HG03039 (cell line): ENCODE results near the gene RFPL2.

Source experiments
- ATAC-seq: cut with Tn5 transposase; IDR thresholded peaks from one replicate; pipeline ENCODE4 v1.9.1; 2021; ENCODE audit warnings: mild to moderate bottlenecking, moderate library complexity; ENCODE audit not compliant: unreplicated experiment

RFPL2 gene

DNA sequence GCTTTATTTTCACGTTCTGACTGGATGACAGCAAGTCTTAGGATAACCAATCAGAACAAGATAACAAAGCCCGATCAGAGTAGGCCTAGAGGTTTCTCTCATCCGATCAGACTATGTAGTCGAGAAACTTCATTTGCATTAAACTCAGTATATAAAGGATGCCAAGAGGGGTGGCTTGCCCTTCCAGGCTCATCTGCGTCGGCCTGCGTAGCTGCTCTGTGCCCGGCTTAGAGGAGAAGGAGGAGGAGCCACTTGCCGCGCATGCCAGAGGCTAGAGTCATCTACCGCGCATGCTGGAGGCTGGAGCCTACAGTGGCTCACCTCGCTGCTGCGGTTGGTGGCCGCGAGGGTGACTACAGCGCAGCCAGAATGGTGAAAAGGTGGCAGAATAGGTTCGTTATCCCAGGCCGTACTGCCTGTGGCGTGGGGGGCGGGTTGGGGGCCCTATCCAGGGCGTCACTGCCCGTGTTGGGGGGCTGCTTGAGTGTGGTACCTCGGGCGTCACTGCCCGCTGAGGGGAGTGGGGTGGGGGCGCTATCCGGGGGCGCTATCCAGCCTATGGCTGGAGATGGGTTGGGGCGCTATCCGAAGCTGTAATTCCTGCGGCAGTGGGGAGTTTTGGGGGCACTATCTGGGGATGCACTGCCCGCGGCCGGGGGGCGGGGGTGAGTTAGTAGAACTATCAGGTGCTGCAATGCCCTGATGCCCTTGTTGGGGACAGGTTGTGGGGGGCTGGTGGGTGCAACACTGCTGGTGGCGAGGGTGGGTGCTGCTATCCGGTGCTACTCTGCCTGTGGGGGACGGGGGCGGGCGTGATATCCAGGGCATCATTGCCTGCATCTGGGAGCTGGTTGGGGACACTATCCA, at the start of gene RFPL2:
Gene RFPL2, minus strand, starts transcription at position 218 of the 867 bp plus-strand sequence. CDS start 2,622 bp downstream, outside the sequence.
- no peak for ATAC-seq

DNA sequence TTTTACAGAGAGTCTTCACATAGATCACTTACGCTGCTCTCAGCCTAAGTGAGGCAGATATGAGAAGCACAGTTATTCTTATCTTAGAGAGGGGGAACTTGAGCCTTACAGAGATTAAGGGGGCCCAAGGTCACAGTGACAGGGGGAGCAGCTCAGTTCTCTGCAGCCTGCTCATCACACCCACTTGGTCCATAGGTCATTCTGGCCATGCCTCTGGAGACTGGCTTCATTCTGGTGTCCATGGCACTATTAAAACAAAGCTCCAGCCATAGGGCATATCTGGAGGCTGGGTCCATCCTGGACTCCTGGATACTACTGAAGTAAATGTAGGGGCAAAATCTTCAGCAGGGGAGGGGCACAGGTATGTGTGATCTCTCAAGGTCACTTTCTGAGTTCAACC, 44.4 kb upstream of the RFPL2 start:
- ATAC-seq, result no peak

DNA sequence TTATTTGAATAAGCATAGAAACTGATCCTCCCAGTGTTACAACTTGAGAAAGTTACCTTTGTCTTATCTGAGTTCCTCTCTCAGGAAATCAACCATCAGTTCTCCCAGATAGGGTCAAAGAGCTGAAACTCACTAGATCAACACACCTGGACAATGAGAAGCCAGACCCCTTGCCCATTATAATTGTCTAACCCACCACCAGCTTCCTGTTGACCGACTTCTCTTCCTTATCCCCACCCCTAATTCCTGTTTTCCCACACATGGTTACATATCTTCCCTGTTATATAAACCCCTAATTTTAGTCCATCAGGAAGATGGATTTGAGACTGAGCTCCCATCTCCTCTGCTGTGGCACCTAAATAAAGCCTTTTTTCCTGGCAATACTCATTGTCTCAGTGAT, 43.4 kb upstream of the RFPL2 start:
- no peak for ATAC-seq

DNA sequence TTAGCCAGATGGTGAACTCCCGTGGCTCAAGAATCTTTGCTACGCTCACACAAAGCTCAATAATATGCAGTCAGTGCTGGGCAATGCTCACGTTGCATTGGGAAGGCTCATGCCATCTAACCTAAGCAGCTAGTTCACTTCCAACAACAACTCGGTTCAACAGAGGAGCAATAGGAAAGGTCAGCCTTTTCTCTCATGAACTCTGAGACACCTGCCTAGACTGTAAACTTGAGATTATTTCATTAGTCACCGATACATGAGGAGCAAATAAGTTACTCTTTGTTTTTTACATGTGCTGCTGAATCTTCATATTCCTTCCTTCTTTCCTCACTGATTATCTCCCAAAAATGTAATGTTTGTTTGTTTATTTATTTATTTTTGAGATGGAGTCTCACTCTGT, 41.3 kb upstream of the RFPL2 start:
- no peak for ATAC-seq

DNA sequence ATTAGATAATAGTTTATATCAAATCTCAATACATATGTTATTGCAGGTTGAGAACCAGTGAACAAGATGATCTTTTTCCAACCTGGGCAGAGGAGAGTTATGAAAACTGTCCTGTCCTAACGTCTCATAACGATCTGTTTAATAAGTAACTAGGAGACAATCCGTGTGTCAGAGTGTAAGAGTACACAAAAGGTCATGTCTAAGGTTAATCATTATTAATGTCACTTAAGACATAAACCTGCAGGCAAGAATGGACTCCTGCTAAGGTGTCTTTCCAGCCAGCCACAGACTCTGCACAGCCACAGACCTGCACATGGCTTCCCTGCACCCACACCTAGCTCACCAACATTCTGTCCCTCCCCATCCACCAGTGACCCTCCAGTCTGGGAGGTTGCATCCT, 40.2 kb upstream of the RFPL2 start:
- ATAC-seq, result no peak

DNA sequence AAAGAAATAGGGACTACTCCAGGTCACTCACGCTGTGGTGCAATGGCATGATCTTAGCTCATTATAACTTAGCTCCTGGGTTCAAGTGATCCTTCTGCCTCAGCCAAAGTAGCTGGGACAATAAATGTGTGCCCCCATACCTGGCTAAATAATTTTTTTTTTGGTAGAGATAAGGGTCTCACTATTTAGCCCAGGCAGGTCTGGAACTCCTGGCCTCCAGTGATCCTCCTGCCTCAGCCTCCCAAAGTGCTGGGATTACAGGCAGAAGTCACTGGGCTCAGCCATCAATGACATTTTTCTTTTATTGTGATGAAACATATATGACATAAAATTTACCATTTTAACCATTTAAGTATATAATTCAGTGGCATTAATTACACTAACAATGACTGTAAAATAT, 39.7 kb upstream of the RFPL2 start:
- ATAC-seq, result no peak

DNA sequence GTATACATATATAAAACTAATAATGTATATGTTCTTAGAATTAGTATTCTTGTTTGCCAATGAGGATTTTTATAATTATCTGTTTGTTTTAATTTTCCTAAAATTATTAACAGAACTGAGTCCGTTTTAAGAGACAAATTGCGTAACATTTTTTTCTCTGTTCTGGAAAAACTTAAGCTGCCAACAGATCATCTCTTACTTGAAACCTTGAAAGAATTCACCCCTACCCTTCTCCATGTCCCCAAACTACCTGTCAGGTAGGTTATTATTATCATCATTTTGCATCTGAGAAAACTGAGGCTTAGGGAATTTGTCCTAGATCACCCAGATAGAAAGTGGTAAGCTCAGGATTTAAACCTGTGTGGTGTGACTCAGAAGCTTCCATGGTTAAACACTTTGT, 35.6 kb upstream of the RFPL2 start:
- ATAC-seq, result no peak

DNA sequence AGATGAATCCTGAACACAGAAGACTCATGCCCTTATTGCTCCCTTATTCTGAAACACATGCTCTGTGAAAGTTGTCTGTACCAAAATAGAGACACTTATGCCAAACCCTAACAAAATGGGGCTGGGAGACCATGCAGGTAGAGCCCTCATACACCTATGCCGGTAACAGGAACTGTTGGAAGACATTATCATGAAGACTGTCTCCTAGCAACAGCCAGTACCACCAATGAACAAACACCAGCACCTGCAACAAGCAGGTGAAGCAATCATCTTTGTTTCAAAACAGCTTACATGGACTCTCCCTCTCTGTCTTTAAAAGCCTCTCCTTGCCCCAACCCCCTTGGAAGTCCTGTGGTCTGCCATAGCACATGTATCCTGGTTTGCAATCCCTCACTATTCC, 33.0 kb upstream of the RFPL2 start:
- no peak for ATAC-seq

DNA sequence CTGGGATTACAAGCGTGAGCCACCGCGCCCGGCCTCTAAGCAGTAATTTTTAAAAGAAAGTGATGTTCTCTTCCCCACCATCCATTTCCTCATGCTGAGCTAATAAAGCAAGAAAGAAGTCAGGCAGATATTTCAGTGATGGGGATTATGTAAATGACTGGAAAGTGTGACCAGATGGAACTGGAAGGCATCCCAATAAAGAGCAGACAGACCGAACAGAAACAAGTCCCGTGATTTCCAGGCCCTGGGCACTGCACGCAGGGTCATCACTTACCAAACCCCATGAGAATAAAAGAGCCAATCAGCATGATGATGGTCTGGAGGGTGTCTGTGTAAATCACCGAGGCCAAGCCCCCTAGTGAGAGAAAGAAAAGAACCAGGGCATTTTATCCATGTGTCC, 32.1 kb upstream of the RFPL2 start:
- ATAC-seq, result no peak

DNA sequence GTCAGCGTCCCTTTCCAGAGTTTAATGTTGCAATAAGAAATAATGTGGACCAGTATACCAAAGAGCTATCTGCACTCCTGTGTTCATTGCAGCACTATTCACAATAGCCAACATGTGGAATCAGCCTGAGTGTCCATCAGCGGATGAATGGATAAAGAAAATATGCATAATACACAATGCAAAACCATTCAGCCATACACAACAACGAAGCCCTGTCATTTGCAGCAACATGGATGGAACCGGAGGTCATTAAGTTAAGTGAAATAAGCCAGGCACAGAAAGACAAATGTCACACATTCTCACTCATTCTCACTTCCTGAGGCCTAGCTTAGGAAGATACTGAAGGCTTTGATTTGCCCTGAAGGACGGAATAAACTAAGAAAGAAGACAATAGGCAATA, 28.2 kb upstream of the RFPL2 start:
- no peak for ATAC-seq

DNA sequence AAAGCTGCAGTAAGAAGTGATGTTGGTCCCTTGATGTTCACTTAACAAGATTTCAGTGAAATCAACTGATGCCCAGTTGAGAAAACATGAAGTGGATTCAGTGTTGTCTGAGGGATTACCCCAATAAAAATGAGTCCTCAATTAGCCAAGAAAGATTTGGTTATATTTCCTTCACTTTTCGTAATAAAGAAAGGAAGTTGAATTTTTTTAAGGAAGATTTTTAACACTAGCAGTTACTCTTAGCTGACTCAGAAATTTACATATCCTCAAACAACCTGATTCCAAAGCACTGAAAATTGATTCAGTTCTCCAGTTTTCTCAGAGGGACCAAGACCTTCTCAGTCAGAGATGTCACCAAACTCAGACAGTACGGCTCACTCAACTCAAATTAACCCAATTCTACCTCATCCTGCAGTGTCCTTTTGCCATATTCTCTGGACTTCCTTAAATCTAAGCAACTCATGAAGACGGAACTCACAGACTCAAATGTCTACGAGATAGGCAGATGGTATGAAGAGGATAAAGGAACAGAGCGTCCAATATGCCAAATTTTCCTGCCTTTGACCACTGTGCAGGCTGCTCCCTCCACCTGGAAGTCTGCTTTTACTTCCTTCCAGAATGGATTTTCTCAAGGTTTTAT, 27.4 kb upstream of the RFPL2 start:
- no peak for ATAC-seq

DNA sequence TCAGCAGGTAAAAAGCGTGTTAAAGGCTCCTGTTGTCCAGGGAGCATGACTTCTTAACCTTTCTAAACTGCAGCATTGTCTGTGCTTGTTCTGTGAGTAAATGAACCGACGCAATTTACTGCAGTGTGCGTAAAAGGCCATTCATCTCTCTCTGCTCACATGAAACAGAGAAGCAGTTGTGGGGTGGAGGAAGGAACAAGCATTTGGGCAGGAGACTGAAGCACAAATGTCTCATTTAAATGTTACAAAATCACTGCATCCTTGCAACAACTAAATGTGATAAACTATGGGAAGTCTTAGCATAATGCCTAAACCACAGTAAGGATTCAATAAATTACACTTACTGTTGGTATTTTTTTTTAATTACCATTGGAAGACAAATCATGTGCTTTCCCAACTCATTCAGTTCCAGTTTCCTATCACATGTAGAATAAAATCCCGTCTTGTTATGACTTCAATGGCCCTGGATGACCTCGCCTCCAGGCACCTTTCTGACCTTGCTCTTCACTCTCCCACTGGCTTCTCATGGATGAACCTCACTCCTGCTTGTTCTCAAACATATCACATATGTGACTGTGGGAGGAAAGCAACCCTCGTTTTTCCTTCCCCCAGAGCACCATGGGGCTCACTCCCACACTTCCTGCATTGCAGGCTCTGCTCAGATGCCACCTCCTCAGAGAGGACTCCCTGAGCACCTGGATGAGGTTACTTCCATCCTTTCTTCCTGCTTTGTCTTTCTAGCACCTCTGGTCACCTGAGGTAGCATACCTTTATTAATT, 21.6 kb upstream of the RFPL2 start:
- ATAC-seq, result no peak

DNA sequence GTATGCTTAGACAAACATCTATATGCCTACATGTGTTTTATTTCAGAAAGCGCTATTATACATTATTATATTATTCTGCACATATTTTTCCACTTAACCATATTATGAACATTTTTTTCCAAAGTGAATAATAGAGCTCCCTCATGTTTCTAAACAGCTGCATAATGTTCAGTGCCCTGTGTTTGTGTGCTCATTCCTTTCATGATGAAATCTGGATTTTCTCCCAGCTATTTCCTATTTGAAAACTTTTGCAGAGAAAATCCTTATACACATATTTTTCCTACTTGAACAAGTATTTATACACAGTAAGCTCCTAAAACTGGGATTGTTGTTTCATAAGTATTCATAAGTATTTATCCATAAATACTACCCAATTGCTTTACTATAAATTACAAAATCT, 18.1 kb upstream of the RFPL2 start:
- ATAC-seq, result no peak

DNA sequence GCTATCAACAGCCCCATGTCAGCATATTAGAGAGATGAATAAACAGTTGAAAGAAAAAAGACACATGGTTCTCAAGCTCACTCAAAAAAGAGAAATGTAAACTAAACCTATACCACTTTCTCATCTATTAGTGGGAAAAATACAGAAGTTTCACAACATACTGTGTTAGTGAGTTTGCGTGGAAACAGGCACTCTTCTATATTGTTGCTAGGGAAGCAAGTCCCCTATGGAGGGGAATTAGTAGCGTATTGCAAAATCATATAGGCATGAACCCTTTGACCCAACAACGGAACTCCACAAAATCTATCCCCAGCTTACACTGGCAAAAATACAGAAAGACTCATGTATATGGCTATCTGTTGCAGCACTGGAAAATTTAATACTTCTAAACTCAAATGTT, 14.2 kb upstream of the RFPL2 start:
- ATAC-seq, result no peak

DNA sequence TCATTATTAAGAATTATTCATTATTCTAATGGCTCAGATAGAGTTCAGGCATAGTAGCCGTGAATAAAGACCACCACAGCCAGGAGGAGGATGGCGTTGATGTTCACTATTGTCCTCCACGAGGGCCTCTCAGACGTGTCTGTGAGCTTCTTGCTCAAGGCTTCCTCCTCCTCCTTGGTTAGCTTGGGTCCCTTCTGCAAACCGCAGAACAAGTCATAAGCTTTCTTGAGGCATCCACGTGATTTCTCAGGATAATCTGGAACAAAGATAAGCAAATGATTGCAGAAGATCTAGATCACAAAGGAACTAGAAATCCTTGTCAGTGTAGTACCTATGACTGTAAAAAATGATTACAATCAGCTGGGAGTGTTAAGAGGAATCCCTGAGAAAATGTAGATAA, 13.6 kb upstream of the RFPL2 start:
- no peak for ATAC-seq

DNA sequence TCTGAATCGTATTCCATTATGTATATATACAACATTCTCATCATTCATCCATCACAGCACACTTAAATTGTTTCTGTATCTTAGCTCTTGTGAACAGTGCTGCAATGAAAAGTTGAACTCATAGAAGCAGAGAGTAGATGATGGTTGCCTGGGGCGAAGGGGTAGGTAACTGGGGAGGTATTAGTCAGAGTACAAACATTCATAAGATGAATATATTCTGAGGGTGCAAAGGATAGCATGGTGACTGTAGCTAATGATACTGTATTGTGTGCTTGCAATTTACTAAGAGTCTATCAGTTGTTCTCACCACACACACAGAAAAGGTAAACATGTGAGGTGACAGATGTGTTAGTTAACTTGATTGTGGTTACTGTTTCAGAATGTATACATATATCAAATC, 12.6 kb upstream of the RFPL2 start:
- no peak for ATAC-seq

DNA sequence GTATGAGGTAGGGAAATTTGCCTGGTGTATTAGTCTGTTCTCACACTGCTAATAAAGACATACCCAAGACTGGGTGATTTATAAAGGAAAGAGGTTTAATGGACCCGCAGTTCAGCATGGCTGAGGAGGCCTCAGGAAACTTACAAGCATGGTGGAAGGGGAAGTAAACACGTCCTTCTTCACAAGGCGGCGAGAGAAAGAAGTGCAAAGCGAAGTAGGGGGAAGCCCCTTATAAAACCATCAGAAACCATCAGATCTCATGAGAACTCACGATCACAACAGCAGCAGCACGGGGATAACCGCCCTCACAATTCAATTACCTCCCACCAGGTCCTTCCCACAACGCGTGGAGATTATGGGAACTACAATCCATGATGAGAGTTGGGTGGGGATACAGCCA, 12.0 kb upstream of the RFPL2 start:
- no peak for ATAC-seq

DNA sequence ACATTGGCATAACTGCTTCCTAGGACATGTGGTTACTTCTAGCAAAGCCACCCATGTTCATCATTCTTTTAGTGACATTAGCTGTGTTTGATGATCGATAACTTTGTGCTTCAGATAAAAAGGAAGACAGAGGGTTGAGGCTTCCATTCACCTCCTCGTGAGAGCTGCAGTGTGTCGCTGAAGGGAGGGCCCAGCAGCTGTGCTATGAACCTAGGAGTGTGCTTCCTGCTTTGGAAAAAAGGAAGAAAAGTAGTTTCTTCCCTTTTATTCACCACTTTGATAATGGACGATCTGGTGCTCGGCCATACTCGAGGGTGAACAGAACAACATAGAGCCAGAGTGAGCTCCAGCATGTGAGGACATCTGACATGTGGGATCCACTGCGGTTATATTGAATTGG, 6.1 kb upstream of the RFPL2 start:
- ATAC-seq, result no peak

DNA sequence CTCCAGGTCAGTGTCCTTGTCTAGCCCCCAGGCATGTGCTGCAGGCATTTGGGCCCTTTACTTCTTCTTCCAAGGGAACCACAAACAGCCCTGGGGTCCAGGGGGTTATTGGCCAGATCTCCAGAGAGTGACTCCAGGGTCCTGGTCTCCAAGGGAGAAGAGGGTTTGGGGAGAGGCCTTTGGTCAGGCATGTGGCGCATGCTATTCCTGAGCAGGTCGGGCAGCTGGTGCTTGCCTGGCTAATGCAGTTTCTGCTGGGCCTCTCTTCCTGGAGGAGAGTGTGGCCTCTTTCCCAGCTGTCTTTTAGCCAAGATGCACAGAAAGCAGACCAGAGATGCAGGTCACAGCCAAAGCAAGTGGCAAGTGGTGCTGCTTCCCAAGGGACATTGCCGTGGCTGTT, 3.8 kb upstream of the RFPL2 start:
- no peak for ATAC-seq

DNA sequence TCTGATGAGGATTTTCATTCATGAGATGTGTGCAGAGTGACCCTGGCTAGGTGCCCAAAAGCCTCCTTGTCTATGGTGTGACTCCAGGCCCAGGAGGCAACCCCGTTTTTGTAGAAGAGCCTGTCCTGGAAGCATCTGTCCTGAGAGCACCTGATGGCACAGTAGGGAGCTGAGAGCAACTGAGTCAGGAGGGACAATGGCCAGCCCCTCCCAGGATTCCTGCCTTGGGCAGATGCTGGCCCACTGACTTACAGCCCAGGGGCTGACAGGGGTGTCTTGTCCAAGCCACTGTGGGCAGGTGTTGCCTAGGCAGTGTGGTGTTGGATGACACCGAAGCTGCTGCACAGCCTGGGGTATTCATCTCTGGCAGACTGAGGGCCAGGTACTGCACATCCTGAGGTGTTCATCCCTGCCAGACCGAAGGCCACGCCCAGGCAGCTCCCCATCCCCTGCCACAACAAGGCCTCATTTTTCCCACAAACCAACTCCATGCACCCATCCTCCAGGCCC, 3.2 kb upstream of the RFPL2 start:
- ATAC-seq, result no peak
